B cell (primary cell): ENCODE measurements around the gene CST7. TPM values are rescaled to one million over a fixed set of nuclear protein-coding genes. Genes with fewer than 3 reads are reported as not detected.

ENCODE experiments used
- ATAC-seq: fragments of 200-7000 bp; cut with Tn5 transposase; one replicate; pipeline ENCODE4 v1.10.0; 2021; ENCODE audit warnings: low read depth, mild to moderate bottlenecking, moderate number of reproducible peaks, moderate library complexity
- CTCF ChIA-PET: fragments of 350-600 bp; sonication (Branson Sonifier 250); formaldehyde crosslinking; loops from one replicate; lab custom pipeline; 2021; ENCODE audit warnings: antibody characterized with exemption, inconsistent platforms; lab: Charles Lee
- POLR2A ChIA-PET: fragments of 350-600 bp; sonication (Branson Sonifier 250); formaldehyde crosslinking; loops from one replicate; lab custom pipeline; 2021; ENCODE audit warnings: antibody characterized with exemption; lab: Charles Lee
- DNase-seq: peaks from one replicate; pipeline ENCODE4 v3.0.0; 2013
- H2AFZ ChIP-seq: 2 replicates; pipeline ENCODE4 v1.6.1; 2012; ENCODE audit warnings: mild to moderate bottlenecking, low read depth, low read length; ENCODE audit not compliant: insufficient read depth, poor library complexity, severe bottlenecking
- H3K27ac ChIP-seq, 2 donors: 1 replicate in 1 of 2; 2 replicates in 1 of 2; pipeline ENCODE4 v1.5.1; 2012 to 2013; ENCODE audit warnings: low read length in 2 of 2, mild to moderate bottlenecking in 2 of 2, moderate library complexity in 1 of 2
- H3K27me3 ChIP-seq, 4 experiments: fragments of 200-600 bp in 1 of 4; sonication (generic) in 1 of 4; replicated peaks in 1 of 4; 1 replicate in 2 of 4; 2 replicates in 2 of 4; pipeline versions ENCODE4 v1.6.1 to v1.7.0; 2013 to 2016; ENCODE audit warnings: low read length in 3 of 4, mild to moderate bottlenecking in 2 of 4, mixed read lengths in 1 of 4, moderate library complexity in 1 of 4; ENCODE audit not compliant: insufficient read depth in 4 of 4, control insufficient read depth in 3 of 4; ENCODE audit errors: control extremely low read depth in 1 of 4
- H3K36me3 ChIP-seq, 2 experiments: replicated peaks in 1 of 2; 1 replicate in 1 of 2; 2 replicates in 1 of 2; pipeline versions ENCODE4 v1.6.1 to v1.7.1; 2013; ENCODE audit warnings: low read length in 1 of 2; ENCODE audit not compliant: insufficient read depth in 2 of 2, control insufficient read depth in 1 of 2; ENCODE audit errors: control extremely low read depth in 1 of 2, extremely low read depth in 1 of 2
- H3K4me1 ChIP-seq, 2 donors: fragments of 200-600 bp in 1 of 2; sonication (generic) in 1 of 2; 1 replicate in 1 of 2; 2 replicates in 1 of 2; pipeline versions ENCODE4 v1.5.1 to v1.6.1; 2013 to 2017; ENCODE audit warnings: low read length in 2 of 2; ENCODE audit not compliant: control insufficient read depth in 2 of 2, insufficient read depth in 2 of 2
- H3K4me2 ChIP-seq: replicated peaks from 2 replicates; pipeline ENCODE3; 2012; ENCODE audit warnings: mild to moderate bottlenecking, low read depth, low read length; ENCODE audit not compliant: poor library complexity, severe bottlenecking
- H3K4me3 ChIP-seq, 5 experiments: fragments of 200-600 bp in 1 of 5; sonication (generic) in 1 of 5; 1 replicate in 3 of 5; 2 replicates in 2 of 5; pipeline versions ENCODE4 v1.5.1 to v1.7.0; 2011 to 2016; ENCODE audit warnings: low read length in 4 of 5, mild to moderate bottlenecking in 4 of 5, low read depth in 2 of 5, control low read depth in 1 of 5, moderate library complexity in 1 of 5; ENCODE audit not compliant: insufficient read depth in 1 of 5; ENCODE audit errors: control extremely low read depth in 1 of 5, extremely low read depth in 1 of 5
- H3K79me2 ChIP-seq: fragments of 200-600 bp; sonication (generic); one replicate; pipeline ENCODE4 v1.6.0; 2016; ENCODE audit warnings: low read length; ENCODE audit not compliant: control insufficient read depth, insufficient read depth
- H3K9ac ChIP-seq: fragments of 200-600 bp; sonication (generic); 2 replicates; pipeline ENCODE4 v1.6.1; 2017; ENCODE audit warnings: mild to moderate bottlenecking, low read length, moderate library complexity
- H3K9me3 ChIP-seq, 3 donors: one replicate each; pipeline versions ENCODE4 v1.6.1 to v1.7.1; 2013; ENCODE audit warnings: low read length in 2 of 3; ENCODE audit not compliant: control insufficient read depth in 2 of 3, insufficient read depth in 1 of 3; ENCODE audit errors: control extremely low read depth in 1 of 3
- H4K20me1 ChIP-seq: 2 replicates; pipeline ENCODE4 v1.6.0; 2012; ENCODE audit warnings: mild to moderate bottlenecking, low read length; ENCODE audit not compliant: insufficient read depth, control insufficient read depth, poor library complexity, severe bottlenecking
- H3K27ac Mint-ChIP-seq: one replicate; pipeline ENCODE4 v1.8.0; 2021; ENCODE audit warnings: mixed read lengths
- H3K27me3 Mint-ChIP-seq: one replicate; pipeline ENCODE4 v1.8.0; 2021; ENCODE audit warnings: mixed read lengths
- H3K4me1 Mint-ChIP-seq: one replicate; pipeline ENCODE4 v1.8.0; 2021; ENCODE audit warnings: mixed read lengths
- H3K4me3 Mint-ChIP-seq: one replicate; pipeline ENCODE4 v1.8.0; 2021; ENCODE audit warnings: mixed read lengths
- H3K9me3 Mint-ChIP-seq: one replicate; pipeline ENCODE4 v1.8.0; 2022; ENCODE audit warnings: mixed read lengths; ENCODE audit not compliant: insufficient read depth
- CTCF ChIP-seq: fragments of 200-600 bp; IDR thresholded peaks from one replicate; pipeline ENCODE4 v1.8.0; 2022; ENCODE audit warnings: antibody characterized with exemption, mild to moderate bottlenecking
- EZH2 ChIP-seq: IDR thresholded peaks from 2 replicates; pipeline ENCODE4 v1.6.1; 2012; ENCODE audit warnings: borderline replicate concordance, low read depth, mild to moderate bottlenecking, moderate library complexity, low read length; ENCODE audit not compliant: insufficient read depth, poor library complexity, severe bottlenecking
- WGBS: methylation state at CpG from one replicate; pipeline ENCODE4 v1.1.5; 2013; ENCODE audit warnings: missing lambda C conversion rate; ENCODE audit not compliant: insufficient coverage; 5-methylcytosine and 5-hydroxymethylcytosine counted together
- intact Hi-C: fragments of 100-400 bp; cut with micrococcal nuclease; formaldehyde crosslinking; loops from one replicate; pipeline ENCODE4 v1.10.0; 2022
- polyA plus RNA-seq: library from polyadenylated mRNA; depleted of rRNA; stranded (reverse); fragments of >200 nt; gene quantifications from 2 replicates; pipeline ENCODE4 v1.2.3, GENCODE V29; 2012
- total RNA-seq, 2 donors: library from RNA; stranded (reverse); fragments of 120-200 nt in 1 of 2; gene quantifications; 1 replicate in 1 of 2; 2 replicates in 1 of 2; pipeline versions ENCODE4 v1.2.3 to v1.2.4, GENCODE V29; 2013 to 2022

The CST7 gene
- total and polyA plus RNA-seq, 2 donors (not counting 1 experiment from before 2014, with no cell fraction given): 0.94 to 3.4 TPM

GRCh38 chr20:25003002-25003401 lies 53.9 kb downstream of the CST7 start:
- no peak for ATAC-seq
- Mint-ChIP-seq H3K4me3 (no peak overlapping the region), H3K9me3 (no peaks in the 10 kb centered on the region), H3K27me3 (no peaks in the 10 kb centered on the region), H3K4me1 (no peaks in the 10 kb centered on the region), H3K27ac (no peak overlapping the region)
- no peak overlapping the region for H2AFZ ChIP-seq
- no peaks in the 10 kb centered on the region for H3K4me1 ChIP-seq
- ChIA-PET CTCF (interaction anchor here (1.6 kb wide), 1 partner anchor 63 kb away, joined by 6 read pairs; no protein-coding TSS in a partner anchor), POLR2A (no interaction called here)
- no peak overlapping the region for H3K9ac ChIP-seq
- no peak overlapping the region for H3K27ac ChIP-seq
- no peaks in the 10 kb centered on the region for H3K79me2 ChIP-seq
- H3K36me3 ChIP-seq: peaks cover 10 to 38% of the 10 kb centered on the region in 2 experiments
- no peaks in the 10 kb centered on the region for H3K9me3 ChIP-seq
- no peak for TF ChIP-seq EZH2
- no peak for TF ChIP-seq CTCF
- no peak overlapping the region for H3K4me2 ChIP-seq
- no peak for DNase-seq
- WGBS: no CpG with 5 or more reads among the region's 1 CpG
- intact Hi-C loops: no loop called here
- no peaks in the 10 kb centered on the region for H3K27me3 ChIP-seq
- H3K4me3 ChIP-seq: no peak overlapping the region
- H4K20me1 ChIP-seq: peaks cover 10% of the 10 kb centered on the region

- intact Hi-C loops: no loop called here
- Mint-ChIP-seq H3K4me1 (no peaks in the 10 kb centered on the region), H3K4me3 (no peak overlapping the region), H3K9me3 (no peaks in the 10 kb centered on the region), H3K27ac (no peak overlapping the region), H3K27me3 (no peaks in the 10 kb centered on the region)
- POLR2A ChIA-PET: no interaction called here
- DNase-seq: no peak
- Histone ChIP-seq H3K79me2 (no peaks in the 10 kb centered on the region), H3K9me3 (no peaks in the 10 kb centered on the region), H3K4me2 (no peak overlapping the region), H2AFZ (no peak overlapping the region), H3K36me3 (peaks cover 10 to 60% of the 10 kb centered on the region in 2 experiments), H3K4me3 (no peak overlapping the region), H3K27ac (no peak overlapping the region), H3K9ac (no peak overlapping the region), H4K20me1 (peaks cover 21% of the 10 kb centered on the region), H3K4me1 (no peaks in the 10 kb centered on the region), H3K27me3 (no peaks in the 10 kb centered on the region)
- CTCF ChIA-PET: interaction anchor here (1.3 to 1.4 kb wide), 2 partner anchors 11 to 28 kb away, joined by 4 read pairs; no protein-coding TSS in a partner anchor
- no CpG with 5 or more reads among the region's 2 CpGs for WGBS
- TF ChIP-seq EZH2 (no peak), CTCF (no peak)
- ATAC-seq: no peak
Measured at GRCh38 chr20:25005220-25005619, 56.2 kb downstream of the CST7 start.
